HFF-Myc (cell line): Measurements from ENCODE around the gene ASS1.

Experiments
- DNase-seq: peaks from one replicate; pipeline ENCODE4 v3.0.0-alpha.2; 2011; ENCODE audit warnings: low read depth; ENCODE audit errors: extremely low read depth
- H3K4me3 ChIP-seq: replicated peaks from 2 replicates; pipeline ENCODE4 v1.5.1; 2011; ENCODE audit warnings: low read depth, mild to moderate bottlenecking, control low read depth, low read length
- CTCF ChIP-seq: IDR thresholded peaks from 2 replicates; pipeline ENCODE4 v1.5.1; 2012; ENCODE audit warnings: mild to moderate bottlenecking, low read depth, low read length, control low read depth; ENCODE audit errors: missing control alignments

ASS1 gene

DNA sequence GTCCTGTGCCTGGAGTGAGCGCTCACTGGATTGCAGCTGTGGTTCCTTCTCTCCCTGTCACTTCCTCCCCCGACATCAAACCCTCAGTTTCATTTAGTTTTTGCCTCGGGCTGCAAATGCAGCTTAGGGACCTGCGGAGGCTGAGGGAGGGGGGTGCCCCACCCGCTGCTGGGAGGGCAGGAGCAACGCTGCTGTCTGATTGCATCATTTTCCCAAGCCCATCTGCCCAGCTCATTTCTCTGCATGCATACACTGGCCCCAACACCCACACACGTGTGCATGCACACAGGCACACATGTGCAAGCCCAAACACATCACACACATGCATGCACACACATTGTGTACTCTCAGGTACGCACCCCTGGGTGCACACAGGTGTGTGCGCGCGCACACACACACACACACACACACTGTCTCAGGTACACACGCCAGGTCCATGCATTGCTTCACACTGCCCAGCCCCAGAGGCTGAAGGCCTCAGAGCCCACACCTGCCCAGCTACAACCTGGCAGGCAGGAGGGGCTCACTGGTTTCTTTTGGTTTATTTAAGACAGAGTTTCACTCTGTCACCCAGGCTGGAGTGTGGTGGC is 3.4 kb downstream of the ASS1 start:
- H3K4me3 ChIP-seq = peak overlapping the region; percentile 85; the same call in 1 of the 2 replicates
- TF ChIP-seq CTCF = no peak
- DNase-seq = no peak

DNA sequence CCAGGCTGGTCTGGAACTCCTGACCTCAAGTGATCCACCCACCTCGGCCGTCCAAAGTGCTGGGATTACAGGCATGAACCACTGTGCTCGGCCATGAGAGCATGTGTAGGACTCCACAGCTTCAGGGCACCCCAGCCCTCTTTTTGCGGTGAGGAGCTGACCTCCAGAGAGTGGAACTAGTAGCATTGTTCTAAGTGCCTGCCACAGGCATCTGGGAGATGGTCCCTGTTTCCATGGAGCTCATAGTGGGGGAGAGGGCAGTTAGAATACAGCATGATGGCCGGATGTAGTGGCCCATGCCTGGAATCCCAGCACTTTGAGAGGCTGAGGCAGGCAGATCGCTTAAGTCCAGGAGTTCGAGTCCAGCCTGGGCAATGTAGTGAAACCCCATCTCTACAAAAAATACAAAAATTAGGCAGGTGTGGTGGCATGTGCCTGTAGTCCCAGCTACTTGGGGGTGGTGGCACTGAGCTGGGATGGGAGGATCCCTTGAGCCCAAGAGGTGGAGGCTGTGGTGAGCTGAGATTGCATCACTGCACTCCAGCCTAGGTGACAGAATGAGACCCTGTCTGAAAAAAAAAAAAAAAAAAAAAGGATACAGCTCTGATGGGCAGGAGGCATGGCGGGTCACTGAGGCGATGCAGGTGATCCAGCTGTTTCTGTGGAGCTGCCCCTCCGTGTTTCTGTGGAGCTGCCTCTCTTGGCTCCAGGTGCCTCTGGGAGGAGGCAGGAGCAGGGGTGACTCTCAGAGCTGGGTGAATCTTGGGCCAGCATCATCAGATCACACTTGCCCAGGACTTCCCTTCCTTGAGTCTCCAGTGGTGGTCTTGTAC is 4.2 kb downstream of the ASS1 start:
- H3K4me3 ChIP-seq = no peak overlapping the region
- TF ChIP-seq CTCF = no peak
- no peak for DNase-seq

DNA sequence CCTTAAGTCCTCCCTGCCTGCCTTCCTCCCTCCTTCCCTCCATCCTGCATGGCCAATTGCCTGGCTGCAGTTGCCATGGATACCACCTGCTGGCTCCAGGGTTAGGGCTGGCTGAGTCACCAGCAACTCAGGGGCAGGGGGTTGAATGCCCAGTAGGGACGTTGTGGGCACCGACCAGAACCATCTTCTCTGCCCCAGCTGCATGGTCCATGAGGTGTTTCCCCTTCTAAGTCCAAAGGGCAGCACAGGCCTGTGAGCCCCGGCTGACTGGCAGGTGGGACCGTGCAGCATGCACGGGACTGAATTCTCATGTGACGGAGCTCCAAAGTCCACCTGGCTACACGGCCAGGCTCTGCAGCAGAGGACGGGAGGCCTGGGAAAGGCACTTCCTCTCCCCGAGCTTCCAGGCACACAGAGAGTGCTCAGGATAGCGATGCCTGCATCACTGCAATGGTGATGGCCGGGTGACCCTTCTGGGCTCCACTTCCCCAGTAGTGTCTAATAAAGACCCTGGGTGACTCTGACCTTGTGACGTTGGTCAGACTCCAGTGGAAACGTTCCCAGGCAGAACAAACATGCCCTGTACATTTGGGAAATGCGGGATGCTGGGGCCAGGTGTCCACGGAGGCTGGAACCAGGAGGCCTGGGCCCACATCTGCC is 5.7 kb downstream of the ASS1 start:
- TF ChIP-seq CTCF = no peak
- no peak overlapping the region for H3K4me3 ChIP-seq
- DNase-seq = no peak

DNA sequence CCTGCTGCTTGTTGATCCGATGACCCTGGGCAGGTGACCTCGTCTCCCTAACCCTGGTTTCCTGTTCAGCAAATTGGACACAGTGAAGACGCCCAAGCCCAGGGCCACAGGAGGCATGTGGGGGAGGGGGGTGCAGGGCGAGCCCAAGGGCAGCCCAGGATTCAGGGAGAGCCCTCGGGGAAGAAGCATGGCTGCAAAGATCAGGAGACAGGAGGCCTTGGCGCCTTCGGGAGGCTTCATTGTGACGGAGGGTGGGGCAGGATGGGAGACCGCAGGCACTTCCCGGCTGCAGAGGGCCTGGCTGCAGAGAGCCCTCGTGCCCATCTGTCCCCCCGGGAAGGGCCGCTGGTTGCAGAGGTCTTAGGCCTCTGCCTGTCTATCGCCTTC is 6.2 kb downstream of the ASS1 start:
- no peak for TF ChIP-seq CTCF
- no peak for DNase-seq
- H3K4me3 ChIP-seq = no peak overlapping the region

DNA sequence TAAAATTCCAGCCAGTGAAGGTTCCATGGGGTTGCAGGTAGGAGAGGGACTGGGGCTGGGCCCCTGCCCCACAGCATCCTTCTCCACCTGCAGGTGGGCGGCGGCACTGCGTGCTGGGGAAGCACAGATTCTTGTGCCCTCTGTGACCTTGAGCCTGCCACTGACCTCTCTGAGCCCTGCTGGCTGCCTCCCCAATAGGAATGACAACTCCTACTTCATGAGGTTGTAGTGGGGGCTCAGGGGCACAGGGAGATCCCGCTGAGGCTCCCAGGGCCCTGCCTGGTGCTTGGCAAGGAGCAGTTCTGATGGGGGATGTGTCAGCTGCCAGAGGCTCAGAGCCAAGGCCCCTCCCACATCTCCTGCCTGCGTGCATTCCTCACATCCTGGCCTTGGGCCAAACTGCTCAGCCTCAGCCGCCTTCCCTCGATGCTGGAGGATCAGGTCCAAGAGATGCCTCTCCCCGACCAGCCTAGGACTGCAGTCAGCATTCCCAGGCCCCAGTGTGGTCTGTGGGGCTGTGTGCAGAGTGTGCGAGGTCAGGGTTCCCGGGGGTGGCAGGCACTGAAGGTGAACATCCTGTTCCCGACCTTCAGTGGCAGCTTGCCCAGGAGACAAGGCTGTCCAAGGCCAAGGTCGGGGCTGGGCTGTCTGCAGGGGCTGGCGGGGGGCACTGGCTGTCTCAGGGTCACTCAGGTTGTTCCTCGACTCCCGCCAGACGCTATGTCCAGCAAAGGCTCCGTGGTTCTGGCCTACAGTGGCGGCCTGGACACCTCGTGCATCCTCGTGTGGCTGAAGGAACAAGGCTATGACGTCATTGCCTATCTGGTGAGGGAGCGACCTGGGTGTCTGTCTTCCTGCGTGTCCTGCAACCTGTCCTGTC is 7.0 kb downstream of the ASS1 start:
- H3K4me3 ChIP-seq = no peak overlapping the region
- DNase-seq = peak; percentile 85
- TF ChIP-seq CTCF = peak; percentile 67

DNA sequence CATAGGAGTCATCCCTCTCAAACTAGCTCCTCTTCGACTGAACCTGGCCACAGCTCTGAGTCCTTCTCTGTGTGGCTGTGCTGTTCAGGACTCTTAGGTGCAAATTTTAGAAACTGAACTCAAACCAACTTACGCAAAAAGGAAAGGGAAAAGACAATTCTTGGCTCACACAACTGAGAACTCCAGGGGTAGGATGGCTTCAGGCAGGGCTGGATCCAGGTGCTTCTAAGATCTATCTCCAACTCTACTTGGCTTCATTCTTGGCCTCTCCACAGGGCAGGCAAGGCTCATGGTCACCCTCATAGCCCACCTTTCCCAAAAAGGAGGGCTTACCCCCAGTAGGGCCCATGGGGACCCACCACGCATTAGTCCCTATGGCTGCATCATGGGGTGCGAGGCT is 8.1 kb downstream of the ASS1 start:
- DNase-seq = no peak
- TF ChIP-seq CTCF = no peak
- no peak overlapping the region for H3K4me3 ChIP-seq
